ES-I3 (cell line): Measurements from ENCODE around the gene RORB.

Experiments
- H3K36me3 ChIP-seq: 2 replicates; pipeline ENCODE4 v1.6.1; 2013; ENCODE audit warnings: mild to moderate bottlenecking, low read length, control low read depth, moderate library complexity; ENCODE audit not compliant: insufficient read depth
- H3K4me1 ChIP-seq: 2 replicates; pipeline ENCODE4 v1.6.1; 2013; ENCODE audit warnings: mild to moderate bottlenecking, control low read depth, low read length; ENCODE audit not compliant: insufficient read depth
- H3K9ac ChIP-seq: 2 replicates; pipeline ENCODE4 v1.6.1; 2013; ENCODE audit warnings: low read depth, mild to moderate bottlenecking, low read length, moderate library complexity
- H3K9me3 ChIP-seq: 2 replicates; pipeline ENCODE4 v1.6.1; 2013; ENCODE audit warnings: mild to moderate bottlenecking, low read length, moderate library complexity; ENCODE audit not compliant: control insufficient read depth, insufficient read depth

RORB gene

GRCh38 chr9:74499111-74499601 lies 2.0 kb downstream of the RORB start:
- Histone ChIP-seq H3K36me3 (no peaks in the 10 kb centered on the region), H3K9me3 (no peaks in the 10 kb centered on the region), H3K9ac (peak overlapping the region; percentile 68; the same call in 1 of the 2 replicates), H3K4me1 (peaks cover 6% of the 10 kb centered on the region; the same call in 1 of the 2 replicates)

DNA sequence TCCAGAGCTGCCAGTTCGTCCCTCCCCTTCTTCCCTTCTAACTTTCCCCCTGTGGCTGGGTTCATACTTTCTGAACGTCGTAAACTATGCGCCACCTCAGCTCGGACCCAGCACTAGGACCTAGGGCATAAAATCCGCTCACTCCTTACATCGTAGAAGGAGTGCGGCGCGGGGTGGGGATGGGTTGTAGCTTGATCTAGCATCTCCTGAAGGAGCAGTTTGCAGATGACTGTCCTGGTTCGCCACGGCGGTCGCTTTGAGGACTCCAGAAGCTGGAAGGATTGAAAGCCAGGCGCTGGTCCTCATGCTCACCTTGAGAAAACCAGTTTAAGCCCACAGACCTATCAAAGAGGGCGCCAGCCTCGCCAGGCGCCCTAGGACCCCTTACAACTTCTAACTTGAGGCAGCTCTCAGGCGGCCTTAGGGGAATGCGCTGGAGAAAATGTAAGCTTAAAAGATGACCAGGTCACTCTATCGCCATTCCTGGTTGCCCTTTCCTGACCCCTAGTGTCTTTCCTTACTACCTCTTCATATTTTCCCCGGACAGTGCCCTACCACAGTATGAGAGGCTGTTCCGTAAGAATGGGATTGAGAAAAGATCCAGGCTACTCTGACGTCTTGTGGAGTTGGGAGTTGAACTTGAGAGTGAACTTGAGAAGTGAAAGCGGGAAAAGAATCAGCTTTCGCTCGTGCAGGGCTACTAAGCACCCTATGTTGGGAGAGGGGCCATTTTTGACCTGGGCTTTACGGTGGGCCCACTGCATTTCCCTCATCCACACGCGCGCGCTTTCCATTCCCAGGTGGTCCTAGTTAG lies 2.8 kb downstream of the RORB start:
- peak overlapping the region; percentile 68; the same call in 1 of the 2 replicates for H3K9ac ChIP-seq
- no peaks in the 10 kb centered on the region for H3K4me1 ChIP-seq
- no peaks in the 10 kb centered on the region for H3K36me3 ChIP-seq
- no peaks in the 10 kb centered on the region for H3K9me3 ChIP-seq

DNA sequence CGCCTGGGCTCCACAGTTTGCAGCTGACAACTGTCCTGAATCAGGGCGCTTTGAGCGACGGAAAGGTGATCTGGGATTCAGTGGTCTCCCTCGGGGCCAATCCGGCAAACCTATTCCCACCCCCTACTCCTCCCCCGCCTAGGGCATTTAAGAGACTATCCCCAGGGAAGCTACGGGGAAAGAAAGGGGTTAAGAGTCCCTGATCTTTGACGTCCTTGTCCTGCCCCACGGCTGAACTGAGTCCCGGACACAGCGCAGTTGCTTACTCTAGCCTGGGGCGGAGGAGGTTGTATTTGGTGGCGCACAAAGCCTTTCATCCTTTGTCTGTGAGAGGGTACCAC lies 3.4 kb downstream of the RORB start:
- Histone ChIP-seq H3K4me1 (no peaks in the 10 kb centered on the region), H3K36me3 (no peaks in the 10 kb centered on the region), H3K9me3 (no peaks in the 10 kb centered on the region), H3K9ac (peak overlapping the region; percentile 68; the same call in 1 of the 2 replicates)

DNA sequence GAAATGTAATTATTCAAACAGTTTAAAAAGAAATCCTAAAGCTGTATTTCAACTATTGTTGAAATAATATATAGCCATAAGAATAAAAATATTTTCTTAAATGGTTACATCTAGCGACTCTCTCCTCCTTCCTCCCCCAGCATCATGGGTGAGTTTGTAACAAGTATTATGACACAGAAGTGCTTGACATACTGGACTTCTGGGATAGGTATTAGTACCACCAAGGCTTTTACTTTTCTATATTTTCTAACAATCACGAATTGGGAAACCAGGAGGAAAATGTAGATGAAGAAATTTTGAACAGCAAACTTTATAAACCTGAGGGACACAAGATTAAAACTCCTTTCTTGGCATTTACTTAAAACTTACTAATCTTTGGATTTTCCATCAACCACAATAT lies 4.4 kb downstream of the RORB start:
- Histone ChIP-seq H3K9me3 (no peaks in the 10 kb centered on the region), H3K9ac (no peak overlapping the region), H3K36me3 (no peaks in the 10 kb centered on the region), H3K4me1 (no peaks in the 10 kb centered on the region)

DNA sequence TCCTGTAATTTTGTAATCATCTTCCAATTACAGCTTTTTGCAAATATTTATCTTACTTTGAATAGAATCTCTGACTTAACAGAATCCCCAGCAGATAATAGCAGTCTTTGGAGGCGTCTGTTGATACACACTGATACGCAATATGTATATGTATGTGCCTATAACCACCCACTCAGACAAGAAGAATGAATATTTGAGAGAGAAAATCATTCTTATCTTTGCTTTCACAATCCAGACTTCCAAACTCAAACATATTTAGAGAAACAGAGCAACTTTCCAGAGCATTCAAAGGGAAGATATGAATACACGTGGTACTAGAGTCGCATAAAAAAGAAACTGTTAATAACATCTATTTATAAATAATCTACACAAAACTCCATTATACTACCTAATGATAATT lies 6.1 kb downstream of the RORB start:
- Histone ChIP-seq H3K4me1 (no peaks in the 10 kb centered on the region), H3K9ac (no peak overlapping the region), H3K36me3 (no peaks in the 10 kb centered on the region), H3K9me3 (no peaks in the 10 kb centered on the region)

- Histone ChIP-seq H3K4me1 (no peaks in the 10 kb centered on the region), H3K9me3 (no peaks in the 10 kb centered on the region), H3K36me3 (no peaks in the 10 kb centered on the region), H3K9ac (no peak overlapping the region)
These were observed 6.5 kb downstream of the RORB start for GRCh38 chr9:74503666-74504065.

- no peaks in the 10 kb centered on the region for H3K9me3 ChIP-seq
- H3K36me3 ChIP-seq: no peaks in the 10 kb centered on the region
- no peak overlapping the region for H3K9ac ChIP-seq
- no peaks in the 10 kb centered on the region for H3K4me1 ChIP-seq
These were observed 14.2 kb downstream of the RORB start for GRCh38 chr9:74511333-74511732.

- Histone ChIP-seq H3K9me3 (no peaks in the 10 kb centered on the region), H3K9ac (no peak overlapping the region), H3K4me1 (no peaks in the 10 kb centered on the region), H3K36me3 (no peaks in the 10 kb centered on the region)
These were observed 15.3 kb downstream of the RORB start for GRCh38 chr9:74512416-74512815.

DNA sequence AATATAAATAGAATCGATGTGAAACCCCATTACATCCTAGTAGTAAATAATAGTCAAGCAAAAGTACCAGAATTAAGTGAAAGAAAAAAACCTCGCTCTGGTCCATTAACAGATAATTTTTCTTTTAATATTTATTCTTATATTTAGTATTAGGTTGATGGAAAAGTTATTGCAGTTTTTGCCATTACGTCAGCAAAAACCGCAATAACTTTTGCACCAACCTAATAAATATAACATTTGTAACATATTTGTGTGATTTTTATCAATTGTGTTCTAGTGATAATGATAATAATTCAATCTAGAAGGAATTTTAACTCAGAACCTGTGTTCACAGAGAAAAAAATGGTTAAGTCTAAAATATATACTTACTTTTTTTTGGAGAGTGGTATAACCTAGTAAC lies 16.1 kb downstream of the RORB start:
- H3K4me1 ChIP-seq: no peaks in the 10 kb centered on the region
- no peaks in the 10 kb centered on the region for H3K36me3 ChIP-seq
- no peak overlapping the region for H3K9ac ChIP-seq
- no peaks in the 10 kb centered on the region for H3K9me3 ChIP-seq

GRCh38 chr9:74517188-74517587 lies 20.1 kb downstream of the RORB start:
- H3K4me1 ChIP-seq: no peaks in the 10 kb centered on the region
- H3K9ac ChIP-seq: no peak overlapping the region
- no peaks in the 10 kb centered on the region for H3K9me3 ChIP-seq
- H3K36me3 ChIP-seq: no peaks in the 10 kb centered on the region

- Histone ChIP-seq H3K9ac (no peak overlapping the region), H3K36me3 (no peaks in the 10 kb centered on the region), H3K9me3 (no peaks in the 10 kb centered on the region), H3K4me1 (no peaks in the 10 kb centered on the region; the same call in 1 of the 2 replicates)
These were observed 22.3 kb downstream of the RORB start for GRCh38 chr9:74519419-74519818.

GRCh38 chr9:74521009-74521408 lies 23.9 kb downstream of the RORB start:
- Histone ChIP-seq H3K4me1 (peaks cover 2% of the 10 kb centered on the region; the same call in 1 of the 2 replicates), H3K9me3 (no peaks in the 10 kb centered on the region), H3K36me3 (no peaks in the 10 kb centered on the region), H3K9ac (no peak overlapping the region)

GRCh38 chr9:74524289-74524688 lies 27.2 kb downstream of the RORB start:
- H3K4me1 ChIP-seq: peaks cover 8% of the 10 kb centered on the region; the same call in 1 of the 2 replicates
- H3K9me3 ChIP-seq: no peaks in the 10 kb centered on the region
- no peaks in the 10 kb centered on the region for H3K36me3 ChIP-seq
- no peak overlapping the region for H3K9ac ChIP-seq

DNA sequence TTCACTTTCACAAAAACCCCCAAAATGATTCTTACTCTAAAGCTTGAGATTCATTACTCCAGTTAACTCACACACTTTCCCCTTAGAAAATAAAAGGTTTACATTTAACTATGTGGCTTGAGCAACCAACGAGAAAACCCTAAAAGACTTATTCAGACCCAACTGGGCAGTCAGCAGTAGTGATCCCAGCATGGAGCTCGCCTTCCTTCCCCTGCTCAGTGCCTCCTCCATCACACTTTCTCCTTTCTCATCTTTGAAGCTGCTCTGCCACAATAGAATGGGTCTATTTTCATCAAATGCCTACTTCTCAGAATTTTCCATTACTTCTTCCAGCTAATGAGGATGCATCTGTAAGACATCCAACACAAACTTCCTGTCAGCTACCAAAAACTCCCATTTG lies 29.1 kb downstream of the RORB start:
- H3K9ac ChIP-seq: no peak overlapping the region
- H3K9me3 ChIP-seq: no peaks in the 10 kb centered on the region
- peaks cover 8% of the 10 kb centered on the region; the same call in 1 of the 2 replicates for H3K4me1 ChIP-seq
- H3K36me3 ChIP-seq: no peaks in the 10 kb centered on the region

DNA sequence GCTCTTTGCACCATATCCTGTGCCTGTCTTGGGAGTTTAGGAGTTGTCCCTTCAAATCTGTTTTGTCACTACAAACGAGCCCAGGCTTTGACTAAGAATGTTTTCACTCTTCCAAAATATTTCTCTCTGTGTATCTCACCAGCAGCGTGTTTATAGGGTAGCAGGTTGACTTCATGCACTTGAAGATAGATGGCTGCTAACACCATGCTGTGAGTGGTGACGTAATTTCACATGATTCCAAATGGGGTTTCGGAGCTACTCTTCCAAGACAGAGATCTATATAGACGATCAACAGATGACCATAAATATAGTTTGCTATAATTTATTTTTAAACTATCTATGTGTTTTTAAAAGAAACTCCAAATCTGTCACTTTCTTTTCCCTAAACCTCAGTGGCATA lies 30.6 kb downstream of the RORB start:
- Histone ChIP-seq H3K9me3 (no peaks in the 10 kb centered on the region), H3K9ac (no peak overlapping the region), H3K36me3 (no peaks in the 10 kb centered on the region), H3K4me1 (peaks cover 8% of the 10 kb centered on the region; the same call in 1 of the 2 replicates)
